GM23338 (cell line): Measurements from ENCODE around the gene PBX3. TPM values are rescaled to one million over a fixed set of nuclear protein-coding genes. Genes with fewer than 3 reads are reported as not detected.

Experiments
- ATAC-seq: fragments of 200-7000 bp; cut with Tn5 transposase; 3 replicates; pipeline ENCODE4 v1.9.1; 2020
- DNase-seq: peaks from one replicate; pipeline ENCODE4 v3.0.0-alpha.2; 2015; ENCODE audit warnings: low spot score
- H2AFZ ChIP-seq: fragments of 200-600 bp; sonication (generic); 2 replicates; pipeline ENCODE4 v1.8.0; 2016; ENCODE audit warnings: antibody characterized with exemption, mild to moderate bottlenecking, moderate library complexity
- H3F3A ChIP-seq: fragments of 200-600 bp; sonication (generic); replicated peaks from 2 replicates; pipeline ENCODE4 v1.8.0; 2017; ENCODE audit warnings: antibody characterized with exemption, mixed run types, low read depth
- H3K27ac ChIP-seq: fragments of 200-600 bp; sonication (generic); 2 replicates; pipeline ENCODE4 v1.6.1; 2016; ENCODE audit warnings: low read depth
- H3K27me3 ChIP-seq: fragments of 200-600 bp; sonication (generic); 2 replicates; pipeline ENCODE4 v1.8.0; 2016; ENCODE audit warnings: mild to moderate bottlenecking, mixed run types, moderate library complexity; ENCODE audit not compliant: insufficient read depth
- H3K36me3 ChIP-seq: fragments of 200-600 bp; sonication (generic); 2 replicates; pipeline ENCODE4 v1.8.0; 2016; ENCODE audit warnings: mild to moderate bottlenecking; ENCODE audit not compliant: insufficient read depth
- H3K4me1 ChIP-seq: fragments of 200-600 bp; sonication (generic); 2 replicates; pipeline ENCODE4 v1.8.0; 2016; ENCODE audit warnings: mild to moderate bottlenecking, moderate library complexity; ENCODE audit not compliant: insufficient read depth
- H3K4me2 ChIP-seq: fragments of 200-600 bp; sonication (generic); 2 replicates; pipeline ENCODE4 v1.7.1; 2017; ENCODE audit warnings: mixed run types
- H3K4me3 ChIP-seq: fragments of 200-600 bp; sonication (generic); 2 replicates; pipeline ENCODE4 v1.6.1; 2016; ENCODE audit warnings: mixed run types
- H3K79me2 ChIP-seq: fragments of 200-600 bp; sonication (generic); replicated peaks from 2 replicates; pipeline ENCODE4 v1.8.0; 2017; ENCODE audit warnings: mild to moderate bottlenecking; ENCODE audit not compliant: insufficient read depth
- H3K9me2 ChIP-seq: fragments of 200-600 bp; sonication (generic); 2 replicates; pipeline ENCODE4 v1.8.0; 2017; ENCODE audit not compliant: insufficient read depth
- H4K20me1 ChIP-seq: fragments of 200-600 bp; sonication (generic); replicated peaks from 2 replicates; pipeline ENCODE4 v1.8.0; 2017; ENCODE audit warnings: mild to moderate bottlenecking; ENCODE audit not compliant: insufficient read depth
- H3K27ac Mint-ChIP-seq: 2 replicates; pipeline ENCODE4 v1.8.0; 2020; ENCODE audit warnings: inconsistent platforms, mild to moderate bottlenecking, moderate library complexity, mixed read lengths
- H3K27me3 Mint-ChIP-seq: 3 replicates; pipeline ENCODE4 v1.8.0; 2022; ENCODE audit warnings: low read depth, mild to moderate bottlenecking, moderate library complexity, mixed read lengths, inconsistent platforms; ENCODE audit not compliant: insufficient read depth, poor library complexity
- H3K36me3 Mint-ChIP-seq: 3 replicates; pipeline ENCODE4 v1.8.0; 2021; ENCODE audit warnings: low read depth, mild to moderate bottlenecking, inconsistent platforms, moderate library complexity, mixed read lengths
- H3K4me1 Mint-ChIP-seq: 3 replicates; pipeline ENCODE4 v1.8.0; 2020; ENCODE audit warnings: mild to moderate bottlenecking, inconsistent platforms, mixed read lengths
- H3K4me3 Mint-ChIP-seq: 3 replicates; pipeline ENCODE4 v1.8.0; 2021; ENCODE audit warnings: moderate library complexity, mild to moderate bottlenecking, inconsistent platforms, mixed read lengths
- H3K9me3 Mint-ChIP-seq: 3 replicates; pipeline ENCODE4 v1.8.0; 2020; ENCODE audit warnings: moderate library complexity, mild to moderate bottlenecking, inconsistent platforms, mixed read lengths
- CREB1 ChIP-seq: fragments of 250-450 bp; sonication (Bioruptor Pico); IDR thresholded peaks from 2 replicates; pipeline ENCODE4 v1.5.0; 2020; ENCODE audit warnings: low read depth, mild to moderate bottlenecking, moderate library complexity
- ETS1 ChIP-seq: IDR thresholded peaks from 2 replicates; pipeline ENCODE4 v1.6.1; 2016; ENCODE audit warnings: antibody characterized with exemption
- EZH2 ChIP-seq: fragments of 200-600 bp; sonication (generic); IDR thresholded peaks from one replicate; pipeline ENCODE4 v1.8.0; 2017; ENCODE audit warnings: antibody characterized with exemption, mild to moderate bottlenecking, low read depth; ENCODE audit not compliant: unreplicated experiment
- EZH2phosphoT487 ChIP-seq: fragments of 200-600 bp; sonication (generic); IDR thresholded peaks from one replicate; pipeline ENCODE4 v1.8.1; 2018; ENCODE audit warnings: antibody characterized with exemption; ENCODE audit not compliant: unreplicated experiment
- NANOG ChIP-seq: IDR thresholded peaks from 2 replicates; pipeline ENCODE4 v1.6.1; 2016; ENCODE audit warnings: antibody characterized with exemption, borderline replicate concordance
- REST ChIP-seq: IDR thresholded peaks from one replicate; pipeline ENCODE4 v1.6.1; 2018; ENCODE audit warnings: antibody characterized with exemption; ENCODE audit not compliant: unreplicated experiment
- STAT1 ChIP-seq: IDR thresholded peaks from one replicate; pipeline ENCODE4 v1.6.1; 2016; ENCODE audit warnings: antibody characterized with exemption; ENCODE audit not compliant: unreplicated experiment
- ZNF114 ChIP-seq: fragments of 250-450 bp; sonication (Bioruptor Pico); IDR thresholded peaks from 2 replicates; pipeline ENCODE4 v1.5.0; 2020; ENCODE audit warnings: mild to moderate bottlenecking, moderate library complexity
- ZNF331 ChIP-seq: fragments of 250-450 bp; sonication (Bioruptor Pico); IDR thresholded peaks from 2 replicates; pipeline ENCODE4 v1.5.0; 2020; ENCODE audit warnings: low read depth, mild to moderate bottlenecking, moderate library complexity
- polyA plus RNA-seq: library from polyadenylated mRNA; unstranded; fragments of >200 nt; fragmentation: Nextera tagmentation; extraction: Ambion mirVana; gene quantifications from 2 replicates; pipeline ENCODE4 v1.2.1, GENCODE V29; 2016
- total RNA-seq: library from RNA; depleted of rRNA; stranded (reverse); fragments of >200 nt; shearing (Covaris generic); gene quantifications from 2 replicates; pipeline ENCODE4 v1.2.3, GENCODE V29; 2014
- TF ChIP-seq, protein P1 (sequence below), 2 experiments: fragments of 200-600 bp in 1 of 2; sonication (generic) in 1 of 2; conservative IDR thresholded peaks; 2 replicates each; pipeline versions ENCODE4 v1.5.1 to v1.6.1; 2016 to 2017; ENCODE audit warnings: antibody characterized with exemption in 2 of 2, low read depth in 2 of 2, mild to moderate bottlenecking in 2 of 2, moderate library complexity in 1 of 2
- TF ChIP-seq, protein P2 (sequence below): fragments of 250-450 bp; sonication (Bioruptor Pico); IDR thresholded peaks from 2 replicates; pipeline ENCODE4 v1.5.0; 2020; ENCODE audit warnings: mild to moderate bottlenecking, moderate library complexity

The PBX3 gene
- total and polyA plus RNA-seq, 2 experiments from 2014 or later, result 28.9 to 50.5 TPM

DNA sequence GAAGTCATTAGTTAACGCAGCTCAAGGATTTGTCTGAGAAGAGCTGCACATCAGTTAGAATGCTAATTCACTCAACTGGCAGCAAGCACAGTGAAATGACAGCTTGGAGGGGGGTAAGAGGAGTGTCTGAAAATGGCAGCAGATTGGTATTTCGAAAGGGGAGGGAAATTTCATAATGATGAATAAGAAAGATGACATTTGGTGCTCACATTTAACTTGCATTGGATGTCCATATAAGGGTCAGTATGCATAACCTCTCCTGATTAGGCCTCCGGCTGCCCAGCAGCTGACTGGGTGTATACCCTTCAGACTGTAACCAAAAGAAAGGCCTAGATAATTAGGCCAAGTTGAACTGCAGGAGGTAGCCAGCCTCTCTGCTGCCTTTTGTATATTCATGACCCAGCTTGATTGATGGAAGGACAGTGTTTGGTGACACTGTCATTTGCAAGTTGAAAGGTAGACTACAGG lies 131.0 kb downstream of the PBX3 start:
- 0 out of 2 replicates have a peak overlapping the region, but pooled peaks have one; percentile 5 for H3K4me3 ChIP-seq
- H4K20me1 ChIP-seq, result peaks cover 15% of the 10 kb centered on the region
- ATAC-seq (peak; percentile 92), DNase-seq (peak; percentile 28)
- Mint-ChIP-seq H3K27me3 (no peaks in the 10 kb centered on the region), H3K36me3 (no peaks in the 10 kb centered on the region), H3K27ac (no peak overlapping the region), H3K9me3 (no peaks in the 10 kb centered on the region), H3K4me1 (peaks cover 25% of the 10 kb centered on the region), H3K4me3 (no peak overlapping the region)
- no peak overlapping the region for H3K27ac ChIP-seq
- no peaks in the 10 kb centered on the region for H3K27me3 ChIP-seq
- H3K79me2 ChIP-seq, result peaks cover 59% of the 10 kb centered on the region
- H3F3A ChIP-seq, result no peaks in the 10 kb centered on the region
- H3K4me1 ChIP-seq, result peaks cover 30% of the 10 kb centered on the region
- H3K36me3 ChIP-seq, result no peaks in the 10 kb centered on the region
- H2AFZ ChIP-seq, result no peak overlapping the region
- no peaks in the 10 kb centered on the region for H3K9me2 ChIP-seq
- peak overlapping the region; percentile 22 for H3K4me2 ChIP-seq
- no peak for TF ChIP-seq ZNF331 (CRISPR knock-in tag)
- TF ChIP-seq NANOG, result no peak
- TF ChIP-seq REST, result no peak
- no peak for TF ChIP-seq EZH2phosphoT487
- no peak for TF ChIP-seq ETS1
- no peak for TF ChIP-seq ZNF114 (CRISPR knock-in tag)
- no peak for TF ChIP-seq STAT1
- no peak for TF ChIP-seq CREB1 (CRISPR knock-in tag)
- TF ChIP-seq EZH2, result no peak
- TF ChIP-seq, protein P1, sequence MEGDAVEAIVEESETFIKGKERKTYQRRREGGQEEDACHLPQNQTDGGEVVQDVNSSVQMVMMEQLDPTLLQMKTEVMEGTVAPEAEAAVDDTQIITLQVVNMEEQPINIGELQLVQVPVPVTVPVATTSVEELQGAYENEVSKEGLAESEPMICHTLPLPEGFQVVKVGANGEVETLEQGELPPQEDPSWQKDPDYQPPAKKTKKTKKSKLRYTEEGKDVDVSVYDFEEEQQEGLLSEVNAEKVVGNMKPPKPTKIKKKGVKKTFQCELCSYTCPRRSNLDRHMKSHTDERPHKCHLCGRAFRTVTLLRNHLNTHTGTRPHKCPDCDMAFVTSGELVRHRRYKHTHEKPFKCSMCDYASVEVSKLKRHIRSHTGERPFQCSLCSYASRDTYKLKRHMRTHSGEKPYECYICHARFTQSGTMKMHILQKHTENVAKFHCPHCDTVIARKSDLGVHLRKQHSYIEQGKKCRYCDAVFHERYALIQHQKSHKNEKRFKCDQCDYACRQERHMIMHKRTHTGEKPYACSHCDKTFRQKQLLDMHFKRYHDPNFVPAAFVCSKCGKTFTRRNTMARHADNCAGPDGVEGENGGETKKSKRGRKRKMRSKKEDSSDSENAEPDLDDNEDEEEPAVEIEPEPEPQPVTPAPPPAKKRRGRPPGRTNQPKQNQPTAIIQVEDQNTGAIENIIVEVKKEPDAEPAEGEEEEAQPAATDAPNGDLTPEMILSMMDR (conservative IDR thresholded peaks at IDR 0.05; ENCODE audit: low read depth in 2 of 2), result no peak
- TF ChIP-seq, protein P2, sequence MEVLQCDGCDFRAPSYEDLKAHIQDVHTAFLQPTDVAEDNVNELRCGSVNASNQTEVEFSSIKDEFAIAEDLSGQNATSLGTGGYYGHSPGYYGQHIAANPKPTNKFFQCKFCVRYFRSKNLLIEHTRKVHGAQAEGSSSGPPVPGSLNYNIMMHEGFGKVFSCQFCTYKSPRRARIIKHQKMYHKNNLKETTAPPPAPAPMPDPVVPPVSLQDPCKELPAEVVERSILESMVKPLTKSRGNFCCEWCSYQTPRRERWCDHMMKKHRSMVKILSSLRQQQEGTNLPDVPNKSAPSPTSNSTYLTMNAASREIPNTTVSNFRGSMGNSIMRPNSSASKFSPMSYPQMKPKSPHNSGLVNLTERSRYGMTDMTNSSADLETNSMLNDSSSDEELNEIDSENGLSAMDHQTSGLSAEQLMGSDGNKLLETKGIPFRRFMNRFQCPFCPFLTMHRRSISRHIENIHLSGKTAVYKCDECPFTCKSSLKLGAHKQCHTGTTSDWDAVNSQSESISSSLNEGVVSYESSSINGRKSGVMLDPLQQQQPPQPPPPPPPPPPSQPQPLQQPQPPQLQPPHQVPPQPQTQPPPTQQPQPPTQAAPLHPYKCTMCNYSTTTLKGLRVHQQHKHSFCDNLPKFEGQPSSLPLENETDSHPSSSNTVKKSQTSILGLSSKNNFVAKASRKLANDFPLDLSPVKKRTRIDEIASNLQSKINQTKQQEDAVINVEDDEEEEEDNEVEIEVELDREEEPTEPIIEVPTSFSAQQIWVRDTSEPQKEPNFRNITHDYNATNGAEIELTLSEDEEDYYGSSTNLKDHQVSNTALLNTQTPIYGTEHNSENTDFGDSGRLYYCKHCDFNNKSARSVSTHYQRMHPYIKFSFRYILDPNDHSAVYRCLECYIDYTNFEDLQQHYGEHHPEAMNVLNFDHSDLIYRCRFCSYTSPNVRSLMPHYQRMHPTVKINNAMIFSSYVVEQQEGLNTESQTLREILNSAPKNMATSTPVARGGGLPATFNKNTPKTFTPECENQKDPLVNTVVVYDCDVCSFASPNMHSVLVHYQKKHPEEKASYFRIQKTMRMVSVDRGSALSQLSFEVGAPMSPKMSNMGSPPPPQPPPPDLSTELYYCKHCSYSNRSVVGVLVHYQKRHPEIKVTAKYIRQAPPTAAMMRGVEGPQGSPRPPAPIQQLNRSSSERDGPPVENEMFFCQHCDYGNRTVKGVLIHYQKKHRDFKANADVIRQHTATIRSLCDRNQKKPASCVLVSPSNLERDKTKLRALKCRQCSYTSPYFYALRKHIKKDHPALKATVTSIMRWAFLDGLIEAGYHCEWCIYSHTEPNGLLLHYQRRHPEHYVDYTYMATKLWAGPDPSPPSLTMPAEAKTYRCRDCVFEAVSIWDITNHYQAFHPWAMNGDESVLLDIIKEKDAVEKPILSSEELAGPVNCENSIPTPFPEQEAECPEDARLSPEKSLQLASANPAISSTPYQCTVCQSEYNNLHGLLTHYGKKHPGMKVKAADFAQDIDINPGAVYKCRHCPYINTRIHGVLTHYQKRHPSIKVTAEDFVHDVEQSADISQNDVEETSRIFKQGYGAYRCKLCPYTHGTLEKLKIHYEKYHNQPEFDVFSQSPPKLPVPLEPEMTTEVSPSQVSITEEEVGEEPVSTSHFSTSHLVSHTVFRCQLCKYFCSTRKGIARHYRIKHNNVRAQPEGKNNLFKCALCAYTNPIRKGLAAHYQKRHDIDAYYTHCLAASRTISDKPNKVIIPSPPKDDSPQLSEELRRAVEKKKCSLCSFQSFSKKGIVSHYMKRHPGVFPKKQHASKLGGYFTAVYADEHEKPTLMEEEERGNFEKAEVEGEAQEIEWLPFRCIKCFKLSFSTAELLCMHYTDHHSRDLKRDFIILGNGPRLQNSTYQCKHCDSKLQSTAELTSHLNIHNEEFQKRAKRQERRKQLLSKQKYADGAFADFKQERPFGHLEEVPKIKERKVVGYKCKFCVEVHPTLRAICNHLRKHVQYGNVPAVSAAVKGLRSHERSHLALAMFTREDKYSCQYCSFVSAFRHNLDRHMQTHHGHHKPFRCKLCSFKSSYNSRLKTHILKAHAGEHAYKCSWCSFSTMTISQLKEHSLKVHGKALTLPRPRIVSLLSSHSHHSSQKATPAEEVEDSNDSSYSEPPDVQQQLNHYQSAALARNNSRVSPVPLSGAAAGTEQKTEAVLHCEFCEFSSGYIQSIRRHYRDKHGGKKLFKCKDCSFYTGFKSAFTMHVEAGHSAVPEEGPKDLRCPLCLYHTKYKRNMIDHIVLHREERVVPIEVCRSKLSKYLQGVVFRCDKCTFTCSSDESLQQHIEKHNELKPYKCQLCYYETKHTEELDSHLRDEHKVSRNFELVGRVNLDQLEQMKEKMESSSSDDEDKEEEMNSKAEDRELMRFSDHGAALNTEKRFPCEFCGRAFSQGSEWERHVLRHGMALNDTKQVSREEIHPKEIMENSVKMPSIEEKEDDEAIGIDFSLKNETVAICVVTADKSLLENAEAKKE (CRISPR knock-in tag), result no peak
